ENCODE measurements around the gene TNFRSF13B.
"Not testable (repeated sequence)": the region's sequence is repeated elsewhere in the genome, so short reads cannot be mapped to it uniquely, and the experiment has no call there.

Gene TNFRSF13B

GRCh38 chr17:16971458-16972338, at the start of gene TNFRSF13B:
TSS of gene TNFRSF13B (minus strand) at chr17:16972118. CDS start at chr17:16972075, 43 bp downstream.
- DNase-seq: no peak

DNA sequence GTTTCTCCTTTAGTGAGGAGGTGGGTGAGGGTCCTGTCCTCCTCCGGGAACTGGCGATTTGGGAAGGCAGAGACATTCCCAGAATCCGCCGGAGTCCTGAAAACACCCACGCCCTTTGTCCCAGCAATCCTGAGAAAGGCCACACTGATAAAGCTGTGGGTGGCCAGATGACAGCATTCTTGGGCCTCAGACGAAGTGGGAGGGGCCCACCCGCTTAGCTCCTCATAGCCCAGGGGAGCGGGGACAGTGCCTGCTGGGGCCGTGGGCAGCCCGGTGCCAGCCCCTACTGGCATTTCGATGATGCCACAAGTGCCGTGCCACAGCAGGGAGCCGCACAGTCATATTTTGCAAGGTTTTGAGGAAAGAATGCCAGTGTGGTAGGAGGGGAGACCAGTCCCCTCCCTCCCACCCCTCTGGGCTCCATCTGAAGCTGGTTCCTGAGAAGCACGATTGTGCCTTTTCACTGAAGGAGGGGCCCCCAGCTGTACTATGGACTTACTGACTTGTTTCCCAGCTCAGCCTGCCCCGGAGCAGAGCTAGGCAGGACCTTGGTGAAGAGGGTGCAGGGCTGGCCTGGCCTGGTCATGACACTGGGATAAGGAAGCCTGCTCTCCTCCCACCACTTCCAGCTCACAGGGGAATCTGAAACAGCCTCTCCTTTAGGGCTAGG, 49.4 kb upstream of the TNFRSF13B start:
- no peak for DNase-seq

GRCh38 chr17:17020821-17021193, 48.9 kb upstream of the TNFRSF13B start:
- DNase-seq: no peak

DNA sequence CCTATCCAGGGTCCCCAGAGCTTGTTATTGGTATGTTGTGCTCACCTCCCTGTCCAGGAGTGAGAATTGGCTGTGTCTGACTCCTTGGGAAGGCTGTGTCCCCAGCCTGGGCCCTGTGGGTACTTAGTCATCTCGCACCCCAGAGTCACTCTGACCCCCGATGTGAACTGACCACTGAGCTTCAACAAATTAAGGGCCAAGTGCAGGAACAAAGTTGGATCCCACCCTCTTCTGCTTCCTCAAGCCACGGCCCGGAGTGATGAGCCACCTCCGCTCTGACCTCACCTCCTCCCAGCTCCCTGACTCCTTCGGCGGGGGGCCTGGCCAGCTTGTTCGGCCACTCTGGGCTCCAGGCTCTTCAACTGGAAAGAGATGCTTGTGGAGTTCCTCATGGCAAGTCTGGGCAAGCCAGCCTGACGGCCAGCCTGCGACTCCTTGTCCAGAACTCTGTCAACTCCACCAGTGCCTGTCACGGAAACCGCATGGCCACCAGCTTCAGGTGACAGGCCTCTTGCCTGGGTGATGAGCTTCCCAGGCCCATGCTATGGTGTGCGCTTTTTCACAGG, 48.1 kb upstream of the TNFRSF13B start:
- DNase-seq: no peak

DNA sequence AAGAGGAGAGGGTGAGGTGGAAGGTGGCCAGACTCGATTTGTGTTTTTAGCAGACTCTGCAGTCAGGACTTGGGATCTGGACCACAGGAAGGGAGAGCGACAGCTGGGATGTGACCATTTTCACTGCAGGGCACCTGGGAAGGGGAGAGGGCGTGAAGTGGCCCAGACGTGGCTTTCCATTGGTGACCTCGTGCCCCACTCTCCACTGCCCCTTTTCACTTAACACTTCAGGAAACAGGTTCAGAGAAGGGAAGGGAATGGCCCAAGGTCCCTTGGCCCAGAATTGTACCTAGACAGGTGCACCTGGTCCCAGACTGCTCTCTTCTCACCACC, 47.5 kb upstream of the TNFRSF13B start:
- DNase-seq: no peak

DNA sequence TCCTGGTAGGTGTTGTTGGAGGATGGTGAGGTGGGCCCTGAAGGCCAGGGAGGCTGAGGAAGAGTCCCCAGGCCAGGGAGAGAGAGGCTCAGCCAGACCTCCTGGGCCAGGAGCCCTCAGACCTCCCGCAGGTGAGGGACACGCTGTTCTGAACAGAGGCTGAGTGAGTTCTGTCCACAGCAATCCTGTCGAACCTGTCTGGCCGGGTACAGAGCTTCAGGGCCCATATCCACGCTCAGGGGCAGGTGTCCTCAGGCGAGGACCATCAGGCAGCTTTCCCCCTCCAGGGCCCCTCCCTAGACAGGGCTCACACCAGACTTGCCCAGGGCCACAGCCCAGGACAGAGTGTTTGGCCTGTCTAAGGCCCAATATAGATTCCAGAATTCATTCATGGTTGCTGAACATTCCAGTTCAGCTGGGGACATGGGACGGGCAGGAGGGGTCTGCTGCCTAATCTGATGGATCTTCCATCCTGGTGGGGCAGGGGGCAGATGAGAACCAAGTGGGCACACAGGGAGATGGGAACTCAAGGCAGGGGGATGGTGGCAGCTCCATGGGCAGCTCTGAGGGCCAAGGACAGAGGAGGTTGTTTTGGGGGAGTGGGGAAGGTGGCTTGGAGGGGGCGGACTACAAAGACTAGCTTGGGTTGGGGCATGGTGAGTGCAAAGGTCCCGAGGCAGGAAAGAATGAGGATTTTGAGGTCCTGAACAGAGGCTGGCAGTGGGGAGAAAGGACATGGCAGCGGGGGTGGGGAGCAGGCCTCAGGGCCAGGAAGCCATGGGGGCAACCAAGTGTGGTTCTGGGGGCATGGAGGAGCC, 46.9 kb upstream of the TNFRSF13B start:
- no peak for DNase-seq

DNA sequence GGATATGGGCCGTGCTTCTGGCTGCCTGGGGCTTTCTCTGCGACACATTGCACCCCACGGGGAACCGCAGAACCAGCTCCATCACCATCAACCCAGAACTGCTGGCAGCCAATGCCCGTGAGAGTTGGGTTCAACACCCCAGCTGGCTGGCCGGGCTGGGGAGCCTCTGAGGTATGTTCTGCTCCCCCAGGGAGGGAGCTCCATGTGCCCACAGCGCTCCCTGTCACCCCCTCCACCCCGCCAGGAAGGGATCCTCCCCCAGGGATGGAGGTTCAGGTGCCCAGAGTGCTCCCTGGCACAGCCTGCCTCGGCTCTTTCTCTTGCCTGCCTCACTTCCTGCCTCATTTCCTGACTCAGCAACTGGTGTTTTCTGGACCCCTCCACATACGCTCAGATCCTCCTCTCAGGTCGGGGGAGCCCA, 46.1 kb upstream of the TNFRSF13B start:
- no peak for DNase-seq

- DNase-seq: no peak
Measured at GRCh38 chr17:17017343-17018014, 45.6 kb upstream of the TNFRSF13B start.

DNA sequence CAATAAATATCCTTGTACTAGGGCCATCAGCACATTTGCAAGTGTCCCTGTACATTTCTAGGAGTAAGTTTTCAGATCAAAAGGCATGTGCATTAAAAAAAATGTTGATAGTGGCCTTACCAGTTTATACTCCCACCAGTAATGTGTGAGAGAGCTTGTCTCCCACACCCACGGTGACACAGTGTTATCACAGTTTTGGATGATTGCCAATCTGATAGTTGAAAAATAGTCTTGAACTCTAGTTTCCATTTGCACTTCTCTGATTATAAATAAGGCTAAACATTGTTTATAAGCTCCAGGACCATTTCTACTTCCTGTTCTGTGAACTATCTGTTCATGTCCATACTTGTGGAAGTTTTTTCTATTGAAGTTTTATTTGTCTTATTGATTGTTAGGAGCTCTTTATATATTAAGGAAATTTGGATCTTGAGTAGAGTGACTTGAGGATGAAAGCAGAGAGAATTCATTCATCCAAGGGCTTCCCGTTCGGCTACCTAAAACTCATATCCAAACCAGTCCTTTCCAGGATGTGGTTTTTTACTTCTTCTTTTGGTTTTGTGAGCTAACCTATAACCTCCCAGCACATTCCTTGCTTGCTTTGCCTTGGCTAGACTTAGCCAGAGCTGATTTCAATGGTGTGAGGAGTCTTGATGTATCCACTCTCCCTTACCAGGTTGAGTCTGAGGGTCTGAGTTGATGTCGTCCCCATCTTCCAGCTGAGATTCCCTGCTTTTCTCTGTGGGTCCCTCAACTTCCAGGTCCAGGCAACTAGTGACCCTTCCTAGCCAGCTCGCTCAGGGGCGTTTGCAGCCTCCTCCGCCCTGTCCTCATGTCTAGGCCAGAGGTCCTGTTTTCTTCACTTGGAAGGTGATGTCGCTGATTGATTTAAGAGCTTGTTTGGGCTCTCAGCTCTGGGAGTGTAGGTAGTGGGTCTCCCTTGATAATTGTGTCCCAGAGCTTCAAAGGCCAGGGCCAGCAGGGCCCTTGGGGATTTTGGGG, 44.6 kb upstream of the TNFRSF13B start:
- DNase-seq: not testable (repeated sequence)

DNA sequence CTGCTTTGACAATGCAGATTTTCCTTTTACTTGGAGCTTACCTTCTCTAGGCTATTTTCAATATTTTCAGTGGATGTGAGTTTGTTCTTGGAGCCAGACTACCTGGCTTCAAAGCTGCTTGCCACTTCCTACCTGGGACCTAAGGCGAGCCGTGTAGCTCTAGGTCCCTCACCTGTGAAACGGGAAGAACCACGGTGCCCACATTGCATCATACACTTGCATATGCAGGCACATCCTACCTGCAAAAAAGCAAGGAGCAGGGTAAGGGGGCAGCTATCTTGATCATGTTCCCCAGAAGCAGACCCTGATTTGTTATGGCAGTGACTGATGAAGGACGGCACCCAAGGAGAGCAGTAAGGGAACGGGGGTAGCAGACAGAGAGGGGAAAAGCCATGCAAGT, 43.3 kb upstream of the TNFRSF13B start:
- DNase-seq: no peak

GRCh38 chr17:17014748-17015124, 42.8 kb upstream of the TNFRSF13B start:
- not testable (repeated sequence) for DNase-seq

DNA sequence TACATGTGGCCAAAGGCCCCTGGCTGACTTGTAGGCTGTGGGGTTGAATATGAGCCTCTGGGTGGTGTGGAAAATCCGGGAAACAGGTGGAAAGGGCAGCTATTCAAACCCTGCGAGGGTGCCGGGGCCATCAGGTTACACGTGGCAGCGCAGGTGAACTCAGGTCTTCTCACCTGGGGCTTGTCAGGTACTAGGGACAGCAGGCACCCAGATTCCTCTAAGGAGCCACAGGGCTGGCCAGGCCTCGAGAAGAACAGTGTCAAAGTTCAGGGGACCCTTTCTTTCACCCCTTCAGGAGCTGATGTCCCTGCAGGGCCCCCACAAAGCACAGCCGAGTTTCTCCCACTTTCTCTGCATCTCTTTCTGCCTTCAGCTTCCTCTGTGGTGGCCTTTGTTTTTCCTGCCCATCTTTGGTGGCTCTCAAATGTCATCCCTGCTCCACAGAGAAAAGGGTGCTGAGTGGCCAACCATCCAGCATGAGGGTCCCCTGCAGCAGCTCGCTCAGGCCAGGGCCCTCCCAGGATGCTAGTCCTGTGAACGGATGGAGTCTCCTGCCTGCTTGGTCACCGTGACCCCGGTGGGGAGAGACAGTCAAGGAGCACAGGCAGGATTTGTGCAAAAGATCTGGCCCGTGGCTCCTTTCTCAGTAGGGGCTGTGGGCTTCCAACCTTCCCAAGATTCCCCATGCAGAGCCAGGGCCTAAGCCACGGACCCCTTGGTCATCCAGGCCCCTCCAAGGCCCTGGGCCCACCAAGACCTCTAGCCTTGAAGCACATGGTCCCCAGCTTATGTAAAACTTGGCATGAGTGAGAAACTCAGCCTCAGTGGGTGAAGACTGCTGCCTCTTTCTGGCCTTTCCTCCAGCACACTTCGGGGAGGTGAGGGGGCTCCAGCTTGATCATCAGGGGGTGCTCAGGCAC, 42.2 kb upstream of the TNFRSF13B start:
- DNase-seq: not testable (repeated sequence)

DNA sequence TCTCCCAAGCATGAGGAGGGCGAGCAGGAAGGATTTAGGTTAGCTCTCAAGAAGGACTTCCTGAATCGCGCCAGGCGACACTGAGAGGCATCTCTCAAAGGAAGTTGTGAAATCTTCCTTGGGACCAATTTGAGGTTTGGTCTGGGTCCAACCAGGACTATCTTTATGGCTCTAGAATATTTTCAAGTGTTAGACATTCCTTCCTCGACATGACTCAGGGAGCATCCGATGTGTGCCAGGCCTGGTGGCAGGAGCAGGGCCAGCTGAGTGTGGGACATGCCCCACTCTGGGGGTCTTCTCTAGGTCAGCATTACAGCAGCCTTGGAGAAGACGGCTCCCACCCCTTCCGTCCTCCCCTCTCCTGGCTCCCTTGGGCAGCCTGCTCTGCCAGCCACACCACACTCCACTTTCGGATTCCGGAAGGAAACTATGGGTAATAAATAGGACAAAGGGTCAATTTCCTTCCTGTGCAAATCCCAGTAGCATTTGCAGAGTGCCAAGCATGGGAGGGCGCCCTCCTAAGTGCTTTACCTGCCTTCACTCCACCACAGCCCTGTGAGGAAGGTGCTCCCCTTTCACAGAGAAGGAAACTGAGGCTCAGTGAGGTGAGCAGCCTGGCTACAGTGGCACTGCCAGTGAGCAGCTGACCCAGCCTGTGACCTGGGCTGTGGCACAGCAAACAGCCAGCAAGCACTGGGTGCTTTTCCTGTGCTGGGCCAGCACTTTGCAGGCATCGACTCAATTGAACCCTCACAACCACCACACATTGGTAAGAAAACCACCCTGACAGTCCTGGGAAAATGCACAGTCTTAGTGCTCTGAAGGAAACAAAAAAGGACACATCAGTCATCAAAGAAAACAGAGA, 39.4 kb upstream of the TNFRSF13B start:
- not testable (repeated sequence) for DNase-seq

- DNase-seq: not testable (repeated sequence)
Measured at GRCh38 chr17:17010545-17011034, 38.7 kb upstream of the TNFRSF13B start.

DNA sequence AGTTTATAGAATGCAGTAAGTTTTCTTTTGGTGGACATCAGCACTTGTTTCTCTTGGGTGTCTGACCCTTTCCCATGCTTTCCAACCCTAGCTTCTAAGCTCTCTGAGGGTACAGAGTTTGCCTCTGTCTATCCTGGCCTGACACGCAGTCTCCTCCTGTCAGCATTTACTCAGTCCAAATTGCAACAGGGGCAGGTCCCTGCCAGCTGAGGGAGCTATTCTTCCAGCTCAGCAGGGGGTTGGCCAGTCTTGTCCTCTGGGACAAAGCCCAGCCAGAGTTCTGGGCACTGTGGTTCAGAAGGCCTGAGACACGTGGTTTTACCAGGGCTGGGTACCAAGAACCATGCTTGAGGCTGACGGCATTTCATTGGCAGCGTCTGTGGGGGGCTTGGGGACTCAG, 38.1 kb upstream of the TNFRSF13B start:
- not testable (repeated sequence) for DNase-seq

GRCh38 chr17:17008621-17009397, 36.9 kb upstream of the TNFRSF13B start:
- not testable (repeated sequence) for DNase-seq

- DNase-seq: not testable (repeated sequence)
Measured at GRCh38 chr17:17007891-17008290, 36.0 kb upstream of the TNFRSF13B start.
